Liver (tissue), 3 donors: Measurements from ENCODE around the gene ZMYM4.

Source experiments
- CTCF ChIP-seq: fragments of 150-350 bp; IDR thresholded peaks from 2 replicates; pipeline ENCODE4 v1.5.1; 2017; ENCODE audit warnings: improper control_type of control experiment, low read depth, low read length; ENCODE audit not compliant: missing input control
- EGR1 ChIP-seq, 2 donors: IDR thresholded peaks; 2 replicates each; pipeline ENCODE4 v1.6.1; 2016 to 2018; ENCODE audit warnings: antibody characterized with exemption in 2 of 2, low read depth in 2 of 2
- GABPA ChIP-seq, 2 donors: IDR thresholded peaks in 1 of 2; conservative IDR thresholded peaks in 1 of 2; 2 replicates each; pipeline ENCODE4 v1.6.1; 2016; ENCODE audit warnings: antibody characterized with exemption in 2 of 2, mild to moderate bottlenecking in 1 of 2, moderate library complexity in 1 of 2
- RAD21 ChIP-seq, 2 donors: IDR thresholded peaks; 2 replicates each; pipeline ENCODE4 v1.6.1; 2016; ENCODE audit warnings: antibody characterized with exemption in 2 of 2, mild to moderate bottlenecking in 2 of 2
- REST ChIP-seq: IDR thresholded peaks from 2 replicates; pipeline ENCODE4 v1.6.1; 2016; ENCODE audit warnings: antibody characterized with exemption, mild to moderate bottlenecking
- TAF1 ChIP-seq: conservative IDR thresholded peaks from 2 replicates; pipeline ENCODE4 v1.6.1; 2016; ENCODE audit warnings: antibody characterized with exemption, mild to moderate bottlenecking
- donor health status: healthy.
- donor health status: healthy.

- TF ChIP-seq CTCF (no peak), GABPA (IDR thresholded peaks at IDR 0.05 in 1 of 2, conservative IDR thresholded peaks at IDR 0.05 in 1 of 2) (no peak), RAD21 (IDR thresholded peaks at IDR 0.05) (no peak), REST (no peak), TAF1 (no peak), EGR1 (IDR thresholded peaks at IDR 0.05; ENCODE audit: low read depth in 2 of 2) (no peak)
Observed at GRCh38 chr1:35371506-35371905, 103.0 kb downstream of the ZMYM4 start.
